Medulla oblongata (tissue), 1 donor: ENCODE measurements around the gene NPHP3.
"Not testable (repeated sequence)": the region's sequence is repeated elsewhere in the genome, so short reads cannot be mapped to it uniquely, and the experiment has no call there.

Source experiments
- DNase-seq: peaks from one replicate; pipeline ENCODE4 v3.0.0-alpha.2; 2015; ENCODE audit errors: extremely low spot score

Gene NPHP3

DNA sequence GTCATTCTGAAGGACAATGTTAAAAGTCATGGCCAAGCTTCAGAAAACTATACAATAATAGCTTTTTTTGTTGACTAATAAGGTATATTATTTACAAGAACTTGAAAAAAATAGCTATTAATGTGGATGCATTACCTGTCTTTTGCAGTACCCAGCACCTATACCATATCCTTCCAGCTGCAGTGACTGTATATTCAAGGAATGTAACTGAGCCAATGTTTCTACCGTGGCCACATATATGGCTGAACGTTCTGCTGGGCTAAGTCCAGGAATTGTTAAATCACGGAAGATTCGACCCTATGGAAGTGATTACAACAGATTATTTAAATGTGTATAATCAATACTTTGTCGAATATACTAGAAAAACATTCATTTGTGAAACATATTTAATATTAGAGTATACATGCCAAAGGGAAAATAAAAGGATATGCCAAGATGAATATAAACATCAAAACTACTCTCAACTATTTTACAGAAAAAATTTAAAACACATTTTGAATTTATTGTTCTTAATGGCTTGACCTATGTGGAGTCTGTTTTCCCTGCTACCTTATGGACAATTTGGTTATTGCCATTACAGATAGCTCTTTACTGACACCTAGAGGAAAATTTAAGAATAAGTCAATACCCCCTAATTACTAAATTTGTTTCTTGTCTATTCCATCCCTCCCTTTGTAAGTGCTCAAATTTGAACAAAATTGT is 80.2 kb downstream of the NPHP3 start:
- DNase-seq: peak; percentile 58

- not testable (repeated sequence) for DNase-seq
These were observed 80.8 kb downstream of the NPHP3 start for GRCh38 chr3:132641427-132641826.

DNA sequence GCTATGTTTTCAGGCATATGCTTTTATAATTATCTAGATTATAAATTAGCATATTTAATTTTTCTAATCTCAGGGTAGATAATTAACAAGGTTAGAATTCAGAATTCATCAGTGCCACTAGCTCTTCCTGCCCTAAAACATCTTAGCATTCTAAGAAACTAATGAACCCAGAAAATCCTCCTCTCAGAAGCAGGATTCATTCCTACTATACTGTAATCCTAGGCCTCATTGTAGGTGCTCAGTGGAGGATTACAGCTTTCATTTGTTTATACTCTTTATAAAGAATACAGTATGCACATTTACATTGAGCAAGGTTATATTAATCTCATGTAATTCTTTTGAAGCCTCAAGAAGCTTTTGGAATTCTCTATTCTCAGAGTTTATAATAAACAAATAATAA is 83.5 kb downstream of the NPHP3 start:
- DNase-seq: no peak

DNA sequence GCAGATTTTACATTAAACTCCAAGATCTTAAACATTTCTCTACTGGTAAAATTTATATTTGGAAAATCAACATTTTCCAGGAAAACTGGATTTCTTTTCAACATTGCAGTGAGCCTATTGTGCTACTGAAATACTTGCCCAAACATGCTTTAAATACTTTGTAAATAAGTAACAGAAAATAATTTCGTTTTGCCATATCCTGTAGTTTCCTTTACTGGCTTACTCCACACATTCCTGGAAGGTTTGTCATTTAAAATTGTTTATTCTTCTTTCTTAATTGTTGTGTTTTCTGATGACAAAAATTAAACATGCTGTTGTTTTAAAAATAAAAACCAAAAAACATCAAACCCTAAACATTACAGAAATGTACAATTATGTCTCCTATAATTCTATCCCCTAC is 84.6 kb downstream of the NPHP3 start:
- no peak for DNase-seq

GRCh38 chr3:132635052-132635451 is 87.2 kb downstream of the NPHP3 start:
- DNase-seq: no peak
